ENCODE data around the gene FBRSL1. TPM values are rescaled to one million over a fixed set of nuclear protein-coding genes. Genes with fewer than 3 reads are reported as not detected.

FBRSL1 gene
- total RNA-seq, 1 donor from 2014 or later = 58.7 TPM

- ChIA-PET CTCF (no interaction called here), POLR2A (interaction anchor here (0.9 to 1.0 kb wide), 2 partner anchors 9 to 17 kb away, joined by 3 read pairs; no protein-coding TSS in a partner anchor)
- Mint-ChIP-seq H3K4me3 (no peak overlapping the region), H3K4me1 (peaks cover 50% of the 10 kb centered on the region), H3K36me3 (ENCODE audit: low read depth) (no peaks in the 10 kb centered on the region), H3K9me3 (no peaks in the 10 kb centered on the region), H3K27me3 (no peaks in the 10 kb centered on the region), H3K27ac (no peak overlapping the region)
- intact Hi-C loops (cut with micrococcal nuclease) = no loop called here
- TF ChIP-seq, protein P1, sequence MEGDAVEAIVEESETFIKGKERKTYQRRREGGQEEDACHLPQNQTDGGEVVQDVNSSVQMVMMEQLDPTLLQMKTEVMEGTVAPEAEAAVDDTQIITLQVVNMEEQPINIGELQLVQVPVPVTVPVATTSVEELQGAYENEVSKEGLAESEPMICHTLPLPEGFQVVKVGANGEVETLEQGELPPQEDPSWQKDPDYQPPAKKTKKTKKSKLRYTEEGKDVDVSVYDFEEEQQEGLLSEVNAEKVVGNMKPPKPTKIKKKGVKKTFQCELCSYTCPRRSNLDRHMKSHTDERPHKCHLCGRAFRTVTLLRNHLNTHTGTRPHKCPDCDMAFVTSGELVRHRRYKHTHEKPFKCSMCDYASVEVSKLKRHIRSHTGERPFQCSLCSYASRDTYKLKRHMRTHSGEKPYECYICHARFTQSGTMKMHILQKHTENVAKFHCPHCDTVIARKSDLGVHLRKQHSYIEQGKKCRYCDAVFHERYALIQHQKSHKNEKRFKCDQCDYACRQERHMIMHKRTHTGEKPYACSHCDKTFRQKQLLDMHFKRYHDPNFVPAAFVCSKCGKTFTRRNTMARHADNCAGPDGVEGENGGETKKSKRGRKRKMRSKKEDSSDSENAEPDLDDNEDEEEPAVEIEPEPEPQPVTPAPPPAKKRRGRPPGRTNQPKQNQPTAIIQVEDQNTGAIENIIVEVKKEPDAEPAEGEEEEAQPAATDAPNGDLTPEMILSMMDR (IDR thresholded peaks at IDR 0.05) = no peak
- DNase-seq = no peak
- no peak for ATAC-seq (ENCODE audit: low read depth)
Measured at GRCh38 chr12:132479938-132480622, 9.9 kb upstream of the FBRSL1 start.

DNA sequence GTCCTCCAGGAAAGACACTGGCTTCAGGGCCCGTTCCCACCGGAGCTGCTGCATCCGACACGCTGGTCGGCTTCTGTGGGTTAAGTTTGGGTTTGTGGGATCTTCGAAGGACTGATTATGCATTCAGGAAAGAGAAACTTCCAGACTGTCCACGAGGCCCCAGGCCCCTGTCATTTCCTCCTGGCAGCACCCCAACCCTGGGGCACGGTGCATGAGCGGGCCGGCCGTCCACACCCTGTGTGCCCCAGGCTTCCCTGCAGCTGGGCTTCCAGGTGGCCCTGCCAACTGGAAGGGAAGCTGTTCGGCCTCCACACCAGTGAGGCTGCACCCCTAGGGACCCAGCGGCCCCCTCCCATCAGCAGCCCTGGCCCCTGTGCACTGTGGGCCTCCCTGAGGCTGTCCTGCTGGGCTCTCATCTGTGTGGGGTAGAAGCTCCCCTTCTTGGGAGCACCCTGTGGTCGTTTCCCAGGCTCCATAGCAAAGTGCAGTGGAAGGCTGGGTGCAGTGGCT, 9.3 kb upstream of the FBRSL1 start:
- Mint-ChIP-seq H3K27ac (no peak overlapping the region), H3K36me3 (ENCODE audit: low read depth) (no peaks in the 10 kb centered on the region), H3K4me3 (no peak overlapping the region), H3K9me3 (no peaks in the 10 kb centered on the region), H3K27me3 (no peaks in the 10 kb centered on the region), H3K4me1 (peaks cover 46% of the 10 kb centered on the region)
- CTCF ChIA-PET = no interaction called here
- no peak for DNase-seq
- TF ChIP-seq, protein P1 (IDR thresholded peaks at IDR 0.05) = no peak
- intact Hi-C loops (cut with micrococcal nuclease) = loop anchor here (1.0 kb wide), 1 partner anchor 9 kb away; no protein-coding TSS in a partner anchor
- POLR2A ChIA-PET = interaction anchor here (0.9 to 1.0 kb wide), 2 partner anchors 8 to 18 kb away, joined by 3 read pairs; no protein-coding TSS in a partner anchor
- ATAC-seq (ENCODE audit: low read depth) = no peak

DNA sequence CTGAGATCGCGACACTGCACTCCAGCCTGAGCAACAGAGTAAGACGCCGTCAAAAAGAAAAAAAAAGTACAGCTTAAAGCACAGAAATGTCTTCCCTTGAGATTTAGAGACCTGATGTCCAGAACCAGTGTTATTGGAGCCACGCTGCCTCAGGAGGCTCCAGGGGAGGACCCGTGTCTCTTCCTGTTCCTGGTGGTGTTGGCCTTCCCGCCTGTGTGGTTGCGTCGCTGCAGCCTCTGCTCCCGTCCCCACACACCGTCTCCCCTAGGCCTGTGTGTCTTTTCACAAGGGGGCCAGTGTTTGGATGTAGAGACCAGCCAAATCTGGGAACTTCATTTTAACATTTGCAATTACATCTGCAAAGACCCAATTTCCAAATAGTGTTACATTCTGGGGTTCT, 8.6 kb upstream of the FBRSL1 start:
- CTCF ChIA-PET = no interaction called here
- Mint-ChIP-seq H3K4me3 (no peak overlapping the region), H3K9me3 (no peaks in the 10 kb centered on the region), H3K4me1 (peaks cover 44% of the 10 kb centered on the region), H3K36me3 (ENCODE audit: low read depth) (no peaks in the 10 kb centered on the region), H3K27me3 (no peaks in the 10 kb centered on the region), H3K27ac (no peak overlapping the region)
- TF ChIP-seq, protein P1 (IDR thresholded peaks at IDR 0.05) = no peak
- POLR2A ChIA-PET = interaction anchor here (0.9 kb wide), 1 partner anchor 19 kb away, joined by 3 read pairs; no protein-coding TSS in a partner anchor
- intact Hi-C loops (cut with micrococcal nuclease) = loop anchor here (1.0 kb wide), 1 partner anchor 8 kb away; no protein-coding TSS in a partner anchor
- DNase-seq (no peak), ATAC-seq (ENCODE audit: low read depth) (no peak)

DNA sequence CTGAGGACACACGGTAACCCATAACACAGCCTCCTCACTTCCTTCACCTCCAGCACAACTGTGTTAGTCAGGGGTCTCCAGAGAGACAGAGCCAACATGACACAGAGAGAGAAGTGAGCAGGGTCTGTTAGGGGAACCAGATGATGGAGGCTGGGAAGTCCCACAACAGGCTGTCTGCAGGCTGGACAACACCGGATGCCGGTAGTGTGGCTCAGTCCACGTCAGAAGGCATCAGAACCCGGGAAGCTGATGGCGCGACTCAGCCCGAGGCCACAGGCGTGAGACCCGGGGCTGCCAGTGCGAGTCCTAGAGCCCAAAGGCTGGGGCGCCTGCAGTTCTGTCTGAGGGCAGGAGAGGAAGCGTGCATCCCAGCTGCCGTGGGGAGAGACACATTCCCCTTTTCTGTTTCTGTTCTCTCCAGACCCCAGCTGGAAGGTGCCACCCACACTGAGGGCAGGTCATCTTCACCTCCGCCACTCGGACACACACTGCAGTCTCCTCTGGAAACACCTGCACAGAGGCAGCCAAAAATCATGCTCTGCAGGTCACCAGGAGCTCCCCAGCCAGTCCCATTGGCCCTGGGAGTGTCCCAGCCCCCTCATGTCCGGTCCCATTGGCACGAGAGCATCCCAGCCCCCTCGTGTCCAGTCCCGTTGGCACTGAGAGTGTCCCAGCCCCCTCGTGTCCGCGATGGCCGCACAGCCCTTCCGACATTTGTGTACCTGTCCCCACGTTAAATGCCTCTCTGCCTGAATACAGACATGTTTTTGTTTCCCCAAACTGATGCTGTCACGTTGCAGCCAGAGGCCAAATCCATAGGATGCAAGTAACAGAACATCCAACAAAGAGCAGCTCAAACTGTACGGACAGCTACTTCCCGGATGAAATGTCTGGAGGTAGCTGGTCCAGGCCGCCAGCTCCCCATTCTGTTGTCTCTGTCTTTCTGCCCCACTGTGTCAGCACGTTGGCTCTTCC, 7.9 kb upstream of the FBRSL1 start:
- ATAC-seq (ENCODE audit: low read depth) (peak; percentile 74), DNase-seq (no peak)
- H3K9me3 Mint-ChIP-seq = no peaks in the 10 kb centered on the region
- peak overlapping the region; percentile 7 for H3K4me3 Mint-ChIP-seq
- no peaks in the 10 kb centered on the region for H3K27me3 Mint-ChIP-seq
- TF ChIP-seq, protein P1 (IDR thresholded peaks at IDR 0.05) = no peak
- H3K36me3 Mint-ChIP-seq (ENCODE audit: low read depth) = no peaks in the 10 kb centered on the region
- POLR2A ChIA-PET = interaction anchor here (0.7 to 0.8 kb wide), 2 partner anchors 13 to 28 kb away, joined by 4 read pairs; no protein-coding TSS in a partner anchor
- intact Hi-C loops (cut with micrococcal nuclease) = loop anchor here (1.0 kb wide), 1 partner anchor 7 kb away; no protein-coding TSS in a partner anchor
- CTCF ChIA-PET = no interaction called here
- H3K27ac Mint-ChIP-seq = no peak overlapping the region
- peaks cover 41% of the 10 kb centered on the region for H3K4me1 Mint-ChIP-seq
